UCSD-AML1 (cell line): ENCODE results near the gene GOLGA2.
"Not testable (repeated sequence)": the region's sequence is repeated elsewhere in the genome, so short reads cannot be mapped to it uniquely, and the experiment has no call there.

Experiments used
- DNase-seq: peaks from one replicate; lab custom pipeline; 2025; ENCODE audit not compliant: unreplicated experiment; lab: John Stamatoyannopoulos, UW

Gene GOLGA2

GRCh38 chr9:128244091-128244836 lies 31.5 kb downstream of the GOLGA2 start:
- no peak for DNase-seq

GRCh38 chr9:128243215-128244018 lies 32.4 kb downstream of the GOLGA2 start:
- no peak for DNase-seq

- DNase-seq, result no peak
Observed at GRCh38 chr9:128242828-128243214, 33.0 kb downstream of the GOLGA2 start.

GRCh38 chr9:128242124-128242523 lies 33.7 kb downstream of the GOLGA2 start:
- DNase-seq, result no peak

- no peak for DNase-seq
Observed at GRCh38 chr9:128233817-128234406, 41.9 kb downstream of the GOLGA2 start.

- no peak for DNase-seq
Observed at GRCh38 chr9:128232528-128233428, 43.0 kb downstream of the GOLGA2 start.

GRCh38 chr9:128231638-128232527 lies 43.9 kb downstream of the GOLGA2 start:
- DNase-seq, result no peak

GRCh38 chr9:128230897-128231296 lies 44.9 kb downstream of the GOLGA2 start:
- DNase-seq, result not testable (repeated sequence)

GRCh38 chr9:128226412-128226801 lies 49.4 kb downstream of the GOLGA2 start:
- no peak for DNase-seq

GRCh38 chr9:128225770-128226411 lies 49.9 kb downstream of the GOLGA2 start:
- DNase-seq, result no peak

GRCh38 chr9:128224877-128225276 lies 50.9 kb downstream of the GOLGA2 start:
- DNase-seq, result no peak

GRCh38 chr9:128222880-128223670 lies 52.7 kb downstream of the GOLGA2 start:
- DNase-seq, result no peak

- no peak for DNase-seq
Observed at GRCh38 chr9:128222026-128222425, 53.8 kb downstream of the GOLGA2 start.

GRCh38 chr9:128219831-128220230 lies 56.0 kb downstream of the GOLGA2 start:
- DNase-seq, result no peak

- DNase-seq, result peak; percentile 34
Observed at GRCh38 chr9:128218518-128219389, 57.1 kb downstream of the GOLGA2 start.

- no peak for DNase-seq
Observed at GRCh38 chr9:128218172-128218517, 57.7 kb downstream of the GOLGA2 start.

GRCh38 chr9:128216781-128217553 lies 58.8 kb downstream of the GOLGA2 start:
- no peak for DNase-seq
